D721Med (cell line): ENCODE measurements around the gene RSPH9.

Experiments
- DNase-seq: peaks from one replicate; pipeline ENCODE4 v3.0.0; 2011; ENCODE audit warnings: low spot score; ENCODE audit not compliant: insufficient read length
- FAIRE-seq: peaks from 2 replicates; lab custom pipeline; 2011; peaks lifted over from hg19 to GRCh38; lab: Jason Lieb, UNC
- CTCF ChIP-seq: IDR thresholded peaks from 2 replicates; pipeline ENCODE4 v1.5.1; 2012; ENCODE audit warnings: mild to moderate bottlenecking, control low read depth; ENCODE audit not compliant: insufficient read depth; ENCODE audit errors: missing control alignments

The RSPH9 gene

DNA sequence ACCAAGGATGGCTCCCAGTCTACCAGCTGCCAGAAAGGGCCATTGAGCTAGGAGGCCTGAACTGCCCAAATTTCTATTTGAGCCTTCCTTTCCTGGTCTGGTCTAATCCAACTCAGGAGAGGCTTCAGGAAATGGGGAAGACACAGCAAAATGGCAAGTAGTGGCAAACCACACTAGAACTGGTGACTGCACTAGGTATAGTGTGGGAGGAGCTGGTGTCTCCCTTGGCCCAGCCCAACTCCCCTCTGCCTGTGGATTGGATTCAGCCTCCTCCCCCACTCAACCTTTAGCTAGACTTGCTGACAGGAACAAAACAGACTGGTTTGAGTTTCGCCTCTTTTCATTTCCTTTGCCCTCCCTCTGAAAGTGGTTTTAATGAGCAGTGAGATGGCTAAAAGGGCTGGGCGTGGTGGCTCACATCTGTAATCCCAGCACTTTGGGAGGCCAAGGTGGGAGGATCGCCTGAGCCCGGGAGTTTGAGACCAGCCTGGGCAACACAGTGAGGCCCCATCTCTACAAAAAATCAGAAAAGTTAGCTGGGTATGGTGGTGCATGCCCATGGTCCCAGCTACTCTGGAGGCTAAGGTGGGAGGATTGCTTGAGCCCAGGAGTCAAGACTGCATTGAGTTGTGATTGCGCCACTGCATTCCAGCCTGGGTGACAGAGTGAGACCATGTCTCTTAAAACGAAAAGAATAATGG is 25.2 kb downstream of the RSPH9 start:
- FAIRE-seq (no peak), DNase-seq (no peak)
- TF ChIP-seq CTCF = no peak

GRCh38 chr6:43670623-43670986 is 25.8 kb downstream of the RSPH9 start:
- DNase-seq (no peak), FAIRE-seq (no peak)
- TF ChIP-seq CTCF = no peak

- DNase-seq (no peak), FAIRE-seq (no peak)
- TF ChIP-seq CTCF = no peak
Observed at GRCh38 chr6:43671011-43671800, 26.4 kb downstream of the RSPH9 start.

GRCh38 chr6:43671801-43672690 is 27.2 kb downstream of the RSPH9 start:
- DNase-seq (no peak), FAIRE-seq (no peak)
- TF ChIP-seq CTCF = no peak

GRCh38 chr6:43673444-43674084 is 28.7 kb downstream of the RSPH9 start:
- DNase-seq (no peak), FAIRE-seq (no peak)
- TF ChIP-seq CTCF = no peak

- no peak for DNase-seq
- FAIRE-seq = no peak
- TF ChIP-seq CTCF = no peak
Observed at GRCh38 chr6:43674291-43674690, 29.5 kb downstream of the RSPH9 start.
